ENCODE results near the gene UMOD. TPM values are rescaled to one million over a fixed set of nuclear protein-coding genes. Genes with fewer than 3 reads are reported as not detected.

UMOD gene
- total and polyA plus RNA-seq, 9 of the 15 experiments (the other 6 are each of a cell fraction or from before 2014, with no cell fraction given): not detected

DNA sequence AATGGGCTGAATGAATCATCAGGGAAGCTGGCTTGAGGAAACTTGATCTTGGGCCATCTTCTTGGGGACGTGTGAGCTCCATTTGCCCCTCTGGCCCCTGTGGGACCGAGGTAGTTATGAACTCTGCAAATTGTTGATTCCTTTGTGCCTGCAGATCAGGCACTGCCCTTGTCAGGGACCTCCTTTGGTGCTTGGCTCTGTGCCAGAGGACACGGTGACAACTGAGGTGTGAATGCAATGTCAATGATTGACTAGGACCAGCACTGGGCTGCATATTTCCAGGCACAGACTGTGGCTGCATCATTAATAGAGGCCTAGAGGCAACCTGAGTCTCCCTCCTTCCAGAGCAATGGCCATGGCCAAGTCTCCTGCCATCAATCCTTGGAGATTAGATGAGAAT, 28.3 kb upstream of the UMOD start:
- ChIA-PET CTCF (ENCODE audit: low intra/inter-chr PET ratio) (no interaction called here), POLR2A (no interaction called here)
- DNase-seq (ENCODE audit: extremely low read depth in 1 of 4, low spot score in 3 of 4): no peak

DNA sequence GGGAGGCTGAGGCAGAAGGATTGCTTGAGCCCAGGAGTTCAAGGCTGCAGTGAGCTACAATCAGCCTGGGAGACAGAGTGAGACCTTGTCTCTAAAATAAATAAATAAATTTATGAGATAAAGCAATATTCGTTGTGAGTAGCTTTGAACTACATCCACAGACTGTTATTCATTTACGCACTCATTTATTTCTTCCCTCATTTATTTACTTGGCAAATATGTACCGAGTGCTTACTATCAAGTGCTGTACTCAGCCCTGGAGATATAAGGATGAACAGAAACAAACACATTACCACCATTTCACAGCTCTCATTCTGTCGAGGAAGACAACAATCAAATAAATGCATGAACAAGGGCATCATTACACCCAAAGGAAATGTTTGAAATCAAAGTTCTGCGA, 24.7 kb upstream of the UMOD start:
- Histone ChIP-seq H3K79me2 (ENCODE audit: control insufficient read depth, insufficient read depth, low read length) (no peaks in the 10 kb centered on the region), H3K27me3 (ENCODE audit: control insufficient read depth in 2 of 2, insufficient read depth in 2 of 2, low read length in 2 of 2) (0 out of 5 replicates have a peak, but pooled peaks cover 0 to 6% of the 10 kb centered on the region in 2 experiments), H3K36me3 (ENCODE audit: control insufficient read depth, insufficient read depth, low read length) (no peaks in the 10 kb centered on the region), H3K9me3 (replicated peaks; ENCODE audit: control insufficient read depth, insufficient read depth, low read depth, low read length) (no peaks in the 10 kb centered on the region), H3K9me1 (ENCODE audit: control insufficient read depth, insufficient read depth, low read length) (no peaks in the 10 kb centered on the region), H3K4me3 (no peak overlapping the region), H3K27ac (ENCODE audit: extremely low read depth, low read depth, low read length) (no peak overlapping the region), H3K4me1 (replicated peaks in 1 of 2; ENCODE audit: control insufficient read depth in 2 of 2, insufficient read depth in 2 of 2, low read length in 2 of 2) (no peaks in the 10 kb centered on the region), H2AFZ (ENCODE audit: low read depth, low read length) (no peak overlapping the region), H3K4me2 (ENCODE audit: insufficient read depth, low read length) (no peak overlapping the region), H4K20me1 (replicated peaks; ENCODE audit: control insufficient read depth, insufficient read depth, low read length) (no peaks in the 10 kb centered on the region), H3K9ac (ENCODE audit: insufficient read depth in 1 of 2, low read depth in 2 of 2, low read length in 2 of 2) (no peak overlapping the region)
- DNase-seq (ENCODE audit: extremely low read depth in 1 of 4, low spot score in 3 of 4): no peak
- BruUV-seq (replicated peaks): no TSS peak
- ChIA-PET CTCF (ENCODE audit: low intra/inter-chr PET ratio) (no interaction called here), POLR2A (interaction anchor here (0.5 to 0.7 kb wide), 2 partner anchors 135 to 1940 kb away, joined by 3 to 4 read pairs; no protein-coding TSS in a partner anchor)
- no peak for TF ChIP-seq ELF1 (tag; IDR thresholded peaks at IDR 0.05)
- TF ChIP-seq SLC30A9 (CRISPR knock-in tag; IDR thresholded peaks at IDR 0.05): no peak
- TF ChIP-seq HIVEP1 (CRISPR knock-in tag; IDR thresholded peaks at IDR 0.05): no peak
- no peak for TF ChIP-seq BDP1 (IDR thresholded peaks at IDR 0.05; ENCODE audit: insufficient read depth, insufficient read length)
- no peak for TF ChIP-seq TAF9B (IDR thresholded peaks at IDR 0.05; ENCODE audit: partially characterized antibody)
- no peak for TF ChIP-seq MAFG (tag; conservative IDR thresholded peaks at IDR 0.05)
- TF ChIP-seq ERF (CRISPR knock-in tag; IDR thresholded peaks at IDR 0.05): no peak
- no peak for TF ChIP-seq NCOA6 (IDR thresholded peaks at IDR 0.05)
- TF ChIP-seq KLF10 (CRISPR knock-in tag; IDR thresholded peaks at IDR 0.05): no peak
- no peak for ATAC-seq
- in situ Hi-C loops (cut with MboI) (no loop called here), intact Hi-C loops (cut with micrococcal nuclease) (no loop called here)
- FAIRE-seq: no peak
- WGBS (ENCODE audit: insufficient coverage, low coverage, missing lambda C conversion rate): 2% methylated on average over 5 of the region's 5 CpGs

More for the DNA sequence above, 28.3 kb upstream of the UMOD start:
- WGBS (ENCODE audit: insufficient coverage, low coverage, missing lambda C conversion rate): 3% methylated on average over 3 of the region's 3 CpGs
- Histone ChIP-seq H3K9me1 (ENCODE audit: control insufficient read depth, insufficient read depth, low read length) (no peaks in the 10 kb centered on the region), H3K4me1 (replicated peaks in 1 of 2; ENCODE audit: control insufficient read depth in 2 of 2, insufficient read depth in 2 of 2, low read length in 2 of 2) (no peaks in the 10 kb centered on the region), H4K20me1 (replicated peaks; ENCODE audit: control insufficient read depth, insufficient read depth, low read length) (no peaks in the 10 kb centered on the region), H3K4me3 (no peak overlapping the region), H3K79me2 (ENCODE audit: control insufficient read depth, insufficient read depth, low read length) (no peaks in the 10 kb centered on the region), H3K4me2 (ENCODE audit: insufficient read depth, low read length) (no peak overlapping the region), H3K9me3 (replicated peaks; ENCODE audit: control insufficient read depth, insufficient read depth, low read depth, low read length) (no peaks in the 10 kb centered on the region), H3K36me3 (ENCODE audit: control insufficient read depth, insufficient read depth, low read length) (no peaks in the 10 kb centered on the region), H3K9ac (ENCODE audit: insufficient read depth in 1 of 2, low read depth in 2 of 2, low read length in 2 of 2) (no peak overlapping the region), H3K27me3 (ENCODE audit: control insufficient read depth in 2 of 2, insufficient read depth in 2 of 2, low read length in 2 of 2) (peaks cover 0 to 6% of the 10 kb centered on the region in 2 experiments; a peak in 1 of 5 replicates), H2AFZ (ENCODE audit: low read depth, low read length) (no peak overlapping the region), H3K27ac (ENCODE audit: extremely low read depth, low read depth, low read length) (no peak overlapping the region)
- intact Hi-C loops (cut with micrococcal nuclease): no loop called here
- TF ChIP-seq MECOM (CRISPR knock-in tag; IDR thresholded peaks at IDR 0.05): no peak
- peak; percentile 51; the same call in 1 of the 2 replicates for TF ChIP-seq NFIX (CRISPR knock-in tag; IDR thresholded peaks at IDR 0.05; ENCODE audit: low read depth)
- TF ChIP-seq NFIC (IDR thresholded peaks at IDR 0.05): peak; percentile 83
- no peak for TF ChIP-seq ZNF184 (CRISPR knock-in tag; IDR thresholded peaks at IDR 0.05)
- ATAC-seq: no peak
- no TSS peak for BruUV-seq (replicated peaks)
- in situ Hi-C loops (cut with MboI): loop anchor here (10.0 kb wide), 1 partner anchor 786 kb away; no protein-coding TSS in a partner anchor
- no peak for FAIRE-seq
